GDM1 (cell line): Measurements from ENCODE around the gene CYP21A2.

ENCODE experiments used
- DNase-seq: peaks from one replicate; lab custom pipeline; 2025; lab: John Stamatoyannopoulos, UW

Gene CYP21A2

GRCh38 chr6:32083812-32084768, 45.9 kb downstream of the CYP21A2 start:
- no peak for DNase-seq

GRCh38 chr6:32084780-32085179, 46.6 kb downstream of the CYP21A2 start:
- DNase-seq: no peak

GRCh38 chr6:32085759-32086459, 47.7 kb downstream of the CYP21A2 start:
- DNase-seq: no peak

GRCh38 chr6:32086661-32087573, 48.7 kb downstream of the CYP21A2 start:
- no peak for DNase-seq

GRCh38 chr6:32087574-32088486, 49.6 kb downstream of the CYP21A2 start:
- DNase-seq: no peak

- DNase-seq: no peak
Observed at GRCh38 chr6:32088487-32089049, 50.4 kb downstream of the CYP21A2 start.

GRCh38 chr6:32089082-32089828, 51.0 kb downstream of the CYP21A2 start:
- DNase-seq: no peak
